HepG2 (cell line): ENCODE results near the gene HIPK4. TPM values are rescaled to one million over a fixed set of nuclear protein-coding genes. Genes with fewer than 3 reads are reported as not detected.

Source experiments
- CCDC6 ChIP-seq: sonication (generic); formaldehyde crosslinking; IDR thresholded peaks from 2 replicates; pipeline ENCODE4 v1.8.1; 2022; ENCODE audit warnings: mild to moderate bottlenecking, missing genetic modification reagents, moderate library complexity
- CSRNP1 ChIP-seq: sonication (generic); formaldehyde crosslinking; IDR thresholded peaks from 2 replicates; pipeline ENCODE4 v1.8.1; 2023; ENCODE audit warnings: mild to moderate bottlenecking, missing genetic modification reagents
- DMTF1 ChIP-seq: sonication (generic); formaldehyde crosslinking; IDR thresholded peaks from 2 replicates; pipeline ENCODE4 v1.4.0; 2020; ENCODE audit warnings: mild to moderate bottlenecking, missing genetic modification reagents
- E2F5 ChIP-seq: sonication (generic); formaldehyde crosslinking; conservative IDR thresholded peaks from 2 replicates; pipeline ENCODE4 v1.4.0; 2020; ENCODE audit warnings: missing genetic modification reagents
- FOXA1 ChIP-seq, 2 experiments: fragments of 450-650 bp in 1 of 2; sonication (generic) in 1 of 2; formaldehyde crosslinking in 1 of 2; IDR thresholded peaks; 2 replicates each; pipeline versions ENCODE4 v1.4.0 to v1.6.1; 2016 to 2020; ENCODE audit warnings: missing genetic modification reagents in 1 of 2
- GPN1 ChIP-seq: sonication (generic); formaldehyde crosslinking; IDR thresholded peaks from 2 replicates; pipeline ENCODE4 v1.5.1; 2020; ENCODE audit warnings: missing genetic modification reagents, borderline replicate concordance
- HOXA5 ChIP-seq: sonication (generic); formaldehyde crosslinking; IDR thresholded peaks from 2 replicates; pipeline ENCODE4 v1.4.0; 2020; ENCODE audit warnings: missing genetic modification reagents
- NCOA5 ChIP-seq: sonication (generic); formaldehyde crosslinking; IDR thresholded peaks from 2 replicates; pipeline ENCODE4 v1.4.0; 2020; ENCODE audit warnings: missing genetic modification reagents
- PITX1 ChIP-seq: sonication (generic); formaldehyde crosslinking; IDR thresholded peaks from 2 replicates; pipeline ENCODE4 v1.5.1; 2020; ENCODE audit warnings: mild to moderate bottlenecking, missing genetic modification reagents
- RFXAP ChIP-seq: sonication (generic); formaldehyde crosslinking; IDR thresholded peaks from 2 replicates; pipeline ENCODE4 v1.4.0; 2020; ENCODE audit warnings: missing genetic modification reagents, borderline replicate concordance
- SKIL ChIP-seq: sonication (generic); formaldehyde crosslinking; IDR thresholded peaks from 2 replicates; pipeline ENCODE4 v1.8.0; 2022; ENCODE audit warnings: missing genetic modification reagents, mild to moderate bottlenecking, moderate library complexity, borderline replicate concordance
- SMARCC2 ChIP-seq: fragments of 450-650 bp; IDR thresholded peaks from 2 replicates; pipeline ENCODE4 v1.6.1; 2017; ENCODE audit warnings: antibody characterized with exemption, mild to moderate bottlenecking
- TFE3 ChIP-seq: IDR thresholded peaks from 2 replicates; pipeline ENCODE4 v1.6.1; 2016
- ZBTB7B ChIP-seq: sonication (generic); formaldehyde crosslinking; IDR thresholded peaks from 2 replicates; pipeline ENCODE4 v1.4.0; 2020; ENCODE audit warnings: missing genetic modification reagents
- ZNF101 ChIP-seq: sonication (generic); formaldehyde crosslinking; IDR thresholded peaks from 2 replicates; pipeline ENCODE4 v1.4.0; 2020; ENCODE audit warnings: mild to moderate bottlenecking, low read depth, missing genetic modification reagents, borderline replicate concordance
- ZNF224 ChIP-seq: sonication (generic); formaldehyde crosslinking; IDR thresholded peaks from 2 replicates; pipeline ENCODE4 v1.5.0; 2020; ENCODE audit warnings: mild to moderate bottlenecking, missing genetic modification reagents
- ZNF282 ChIP-seq: fragments of 450-650 bp; IDR thresholded peaks from 2 replicates; pipeline ENCODE4 v1.6.1; 2018; ENCODE audit not compliant: partially characterized antibody
- ZNF382 ChIP-seq: sonication (generic); formaldehyde crosslinking; IDR thresholded peaks from 2 replicates; pipeline ENCODE4 v1.5.0; 2020; ENCODE audit warnings: missing genetic modification reagents, mild to moderate bottlenecking, borderline replicate concordance
- ZNF644 ChIP-seq: IDR thresholded peaks from 2 replicates; pipeline ENCODE4 v1.6.1; 2016; ENCODE audit warnings: low read depth
- ZNF850 ChIP-seq: sonication (generic); formaldehyde crosslinking; conservative IDR thresholded peaks from 2 replicates; pipeline ENCODE4 v1.9.0; 2021; ENCODE audit warnings: mild to moderate bottlenecking, missing genetic modification reagents
- polyA plus RNA-seq, 8 experiments: library from polyadenylated mRNA; depleted of rRNA in 3 of 8; stranded (reverse) in 7 of 8; unstranded in 1 of 8; fragments of >200 nt; fragmentation: Illumina TruSeq in 4 of 8; extraction: Trizol in 4 of 8; gene quantifications; 2 replicates each; pipeline versions ENCODE4 v1.2.1 to v1.2.3, GENCODE V29; 2011 to 2016; ENCODE audit warnings: low read depth in 4 of 8, missing spikeins in 1 of 8, mixed read lengths in 1 of 8; ENCODE audit not compliant: insufficient read depth in 1 of 8
- total RNA-seq, 5 experiments: library from RNA; depleted of rRNA; stranded (reverse); fragments of >200 nt; fragmentation: Illumina TruSeq; extraction: Trizol; gene quantifications; 2 replicates each; pipeline ENCODE4 v1.2.3, GENCODE V29; 2016; ENCODE audit warnings: low read depth in 1 of 5

Gene HIPK4
- total and polyA plus RNA-seq, 2 of the 13 experiments (the other 11 are each of a cell fraction or from before 2014, with no cell fraction given), result 0.03 TPM; not detected in 1

- TF ChIP-seq E2F5 (CRISPR knock-in tag) (no peak), HOXA5 (CRISPR knock-in tag) (no peak; the same call in 1 of the 2 replicates), CCDC6 (CRISPR knock-in tag) (no peak), ZNF282 (no peak), DMTF1 (CRISPR knock-in tag) (no peak), GPN1 (no peak), FOXA1 (IDR thresholded peaks at IDR 0.05) (no peak), FOXA1 (CRISPR knock-in tag; IDR thresholded peaks at IDR 0.05) (peak; percentile 37; the same call in 1 of the 2 replicates), ZNF850 (CRISPR knock-in tag) (no peak), NCOA5 (CRISPR knock-in tag) (no peak), PITX1 (CRISPR knock-in tag) (no peak; the same call in 1 of the 2 replicates), RFXAP (peak; percentile 96), ZNF224 (peak; percentile 16; the same call in 1 of the 2 replicates), SKIL (CRISPR knock-in tag) (no peak; the same call in 1 of the 2 replicates), ZBTB7B (CRISPR knock-in tag) (peak; percentile 11; the same call in 1 of the 2 replicates), ZNF101 (CRISPR knock-in tag) (no peak), TFE3 (CRISPR knock-in tag) (no peak), CSRNP1 (CRISPR knock-in tag) (no peak), ZNF382 (CRISPR knock-in tag) (no peak), SMARCC2 (no peak), ZNF644 (no peak)
Measured at GRCh38 chr19:40425450-40426287, 35.7 kb upstream of the HIPK4 start, which contains the start of gene SERTAD1 (continued).
